Measurements from ENCODE around the gene PRRG3. TPM values are rescaled to one million over a fixed set of nuclear protein-coding genes. Genes with fewer than 3 reads are reported as not detected.

PRRG3 gene
- total RNA-seq, 4 donors from 2014 or later = 0.19 to 0.40 TPM; not detected in 2

- no peak for DNase-seq
- TF ChIP-seq POLR2A (IDR thresholded peaks at IDR 0.05) = no peak
- no peak for TF ChIP-seq CTCF (IDR thresholded peaks at IDR 0.05)
- Histone ChIP-seq H3K36me3 (no peaks in the 10 kb centered on the region), H3K4me1 (no peaks in the 10 kb centered on the region), H3K27me3 (no peaks in the 10 kb centered on the region), H3K27ac (no peak overlapping the region), H3K9me3 (no peaks in the 10 kb centered on the region), H3K4me3 (no peak overlapping the region)
Measured at GRCh38 chrX:151697522-151697921, 2.3 kb downstream of the PRRG3 start.

GRCh38 chrX:151698485-151698884, 3.2 kb downstream of the PRRG3 start:
- no peaks in the 10 kb centered on the region for H3K36me3 ChIP-seq
- DNase-seq = no peak
- H3K4me3 ChIP-seq = no peak overlapping the region
- no peaks in the 10 kb centered on the region for H3K4me1 ChIP-seq
- no peak overlapping the region for H3K27ac ChIP-seq
- TF ChIP-seq POLR2A (IDR thresholded peaks at IDR 0.05) (no peak), CTCF (IDR thresholded peaks at IDR 0.05) (no peak)
- H3K9me3 ChIP-seq = no peaks in the 10 kb centered on the region
- H3K27me3 ChIP-seq = no peaks in the 10 kb centered on the region

- peak in 1 of 3 donors; percentile 17 for DNase-seq
- Histone ChIP-seq H3K36me3 (no peaks in the 10 kb centered on the region), H3K4me3 (no peak overlapping the region), H3K27ac (no peak overlapping the region), H3K27me3 (no peaks in the 10 kb centered on the region), H3K4me1 (no peaks in the 10 kb centered on the region), H3K9me3 (no peaks in the 10 kb centered on the region)
- TF ChIP-seq POLR2A (IDR thresholded peaks at IDR 0.05) (no peak), CTCF (IDR thresholded peaks at IDR 0.05) (no peak)
Measured at GRCh38 chrX:151699746-151700145, 4.5 kb downstream of the PRRG3 start.

GRCh38 chrX:151700581-151700980, 5.3 kb downstream of the PRRG3 start:
- Histone ChIP-seq H3K4me1 (no peaks in the 10 kb centered on the region), H3K27ac (no peak overlapping the region), H3K27me3 (no peaks in the 10 kb centered on the region), H3K4me3 (no peak overlapping the region), H3K9me3 (no peaks in the 10 kb centered on the region), H3K36me3 (no peaks in the 10 kb centered on the region)
- TF ChIP-seq POLR2A (IDR thresholded peaks at IDR 0.05) (no peak), CTCF (IDR thresholded peaks at IDR 0.05) (no peak)
- DNase-seq = peak in 1 of 3 donors; percentile 18

GRCh38 chrX:151701071-151701470, 5.8 kb downstream of the PRRG3 start:
- no peaks in the 10 kb centered on the region for H3K9me3 ChIP-seq
- no peaks in the 10 kb centered on the region for H3K27me3 ChIP-seq
- H3K4me1 ChIP-seq = no peaks in the 10 kb centered on the region
- TF ChIP-seq CTCF (IDR thresholded peaks at IDR 0.05) (no peak), POLR2A (IDR thresholded peaks at IDR 0.05) (no peak)
- DNase-seq = no peak
- no peak overlapping the region for H3K27ac ChIP-seq
- no peak overlapping the region for H3K4me3 ChIP-seq
- no peaks in the 10 kb centered on the region for H3K36me3 ChIP-seq

- peak in 1 of 3 donors; percentile 10 for DNase-seq
- TF ChIP-seq CTCF (IDR thresholded peaks at IDR 0.05) = no peak
- TF ChIP-seq POLR2A (IDR thresholded peaks at IDR 0.05) = no peak
- Histone ChIP-seq H3K4me3 (no peak overlapping the region), H3K4me1 (no peaks in the 10 kb centered on the region), H3K9me3 (no peaks in the 10 kb centered on the region), H3K27ac (no peak overlapping the region), H3K36me3 (no peaks in the 10 kb centered on the region), H3K27me3 (no peaks in the 10 kb centered on the region)
Measured at GRCh38 chrX:151701531-151701930, 6.3 kb downstream of the PRRG3 start.

All from Peyer's patch (tissue), 4 donors.